ENCODE results near the gene SMARCAD1. TPM values are rescaled to one million over a fixed set of nuclear protein-coding genes. Genes with fewer than 3 reads are reported as not detected.

SMARCAD1 gene
- total RNA-seq, 1 donor from 2014 or later: 18.4 TPM

- Histone ChIP-seq H3K4me3 (ENCODE audit: low read depth, low read length) (no peak overlapping the region), H3K36me3 (ENCODE audit: control insufficient read depth, insufficient read depth, low read length) (no peaks in the 10 kb centered on the region), H3K27me3 (ENCODE audit: control insufficient read depth, insufficient read depth, low read length) (no peaks in the 10 kb centered on the region)
- peak; percentile 85 for DNase-seq (ENCODE audit: low read depth)
- TF ChIP-seq CTCF (IDR thresholded peaks at IDR 0.05; ENCODE audit: insufficient read depth, low read length, severe bottlenecking): no peak
- no peak for FAIRE-seq
Measured at GRCh38 chr4:94298725-94299252, 91.1 kb downstream of the SMARCAD1 start.

- Histone ChIP-seq H3K27me3 (ENCODE audit: control insufficient read depth, insufficient read depth, low read length) (peaks cover 1% of the 10 kb centered on the region), H3K4me3 (ENCODE audit: low read depth, low read length) (no peak overlapping the region), H3K36me3 (ENCODE audit: control insufficient read depth, insufficient read depth, low read length) (no peaks in the 10 kb centered on the region)
- no peak for DNase-seq (ENCODE audit: low read depth)
- no peak for TF ChIP-seq CTCF (IDR thresholded peaks at IDR 0.05; ENCODE audit: insufficient read depth, low read length, severe bottlenecking)
- no peak for FAIRE-seq
Measured at GRCh38 chr4:94302191-94302590, 94.5 kb downstream of the SMARCAD1 start.

DNA sequence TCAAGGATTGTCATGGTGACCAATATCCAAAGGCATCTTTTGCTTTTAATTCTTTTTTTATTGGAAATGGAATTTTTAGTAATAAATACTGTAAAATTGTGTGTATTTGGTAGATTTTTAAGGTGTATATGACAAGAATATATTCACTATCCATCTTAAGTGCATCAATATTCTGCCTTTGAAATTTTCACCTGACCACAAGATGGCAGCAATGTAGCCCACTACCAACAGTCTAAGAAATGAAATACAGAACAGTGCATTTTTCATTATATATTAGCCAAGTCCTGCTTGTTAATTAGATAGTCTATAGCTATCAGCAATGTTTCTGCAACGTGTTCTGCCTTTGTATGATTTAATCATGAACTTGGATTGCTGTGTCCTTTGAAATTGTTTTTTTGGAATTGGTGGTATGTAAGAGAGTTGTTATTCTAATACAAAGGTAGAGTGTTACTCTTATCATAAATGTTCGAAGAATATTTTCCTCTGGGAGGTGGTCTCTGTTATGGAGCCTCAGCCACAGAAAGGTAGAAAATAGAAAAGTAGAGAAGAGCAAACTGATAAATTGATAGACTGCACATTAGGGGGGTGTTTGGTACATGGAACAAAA, 96.8 kb downstream of the SMARCAD1 start:
- Histone ChIP-seq H3K27me3 (ENCODE audit: control insufficient read depth, insufficient read depth, low read length) (peaks cover 1% of the 10 kb centered on the region), H3K36me3 (ENCODE audit: control insufficient read depth, insufficient read depth, low read length) (no peaks in the 10 kb centered on the region), H3K4me3 (ENCODE audit: low read depth, low read length) (no peak overlapping the region)
- peak; percentile 46 for DNase-seq (ENCODE audit: low read depth)
- TF ChIP-seq CTCF (IDR thresholded peaks at IDR 0.05; ENCODE audit: insufficient read depth, low read length, severe bottlenecking): peak; percentile 32
- no peak for FAIRE-seq

- TF ChIP-seq CTCF (IDR thresholded peaks at IDR 0.05; ENCODE audit: insufficient read depth, low read length, severe bottlenecking): no peak
- Histone ChIP-seq H3K4me3 (ENCODE audit: low read depth, low read length) (no peak overlapping the region), H3K27me3 (ENCODE audit: control insufficient read depth, insufficient read depth, low read length) (peaks cover 1% of the 10 kb centered on the region), H3K36me3 (ENCODE audit: control insufficient read depth, insufficient read depth, low read length) (no peaks in the 10 kb centered on the region)
- DNase-seq (ENCODE audit: low read depth) (no peak), FAIRE-seq (no peak)
Measured at GRCh38 chr4:94305466-94306225, 98.0 kb downstream of the SMARCAD1 start.

DNA sequence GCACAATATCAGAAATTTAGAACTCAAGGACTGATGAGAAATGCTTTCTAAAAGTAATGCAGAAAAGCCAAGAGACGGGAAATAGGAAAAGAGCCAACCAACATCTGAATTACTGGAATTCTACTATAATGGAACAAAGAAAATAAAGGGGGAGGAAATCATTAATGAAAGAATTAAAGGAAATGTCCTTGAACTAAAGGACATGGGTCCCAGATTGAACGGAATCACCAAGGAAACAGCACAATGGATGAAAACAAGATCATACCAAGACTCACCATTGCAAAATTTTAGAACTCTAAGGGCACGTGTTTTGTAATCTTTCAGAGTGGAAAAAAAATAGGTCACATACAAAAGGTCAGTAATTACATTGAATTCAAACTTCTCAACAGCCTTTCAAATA, 99.0 kb downstream of the SMARCAD1 start:
- FAIRE-seq: no peak
- no peak for TF ChIP-seq CTCF (IDR thresholded peaks at IDR 0.05; ENCODE audit: insufficient read depth, low read length, severe bottlenecking)
- Histone ChIP-seq H3K4me3 (ENCODE audit: low read depth, low read length) (no peak overlapping the region), H3K36me3 (ENCODE audit: control insufficient read depth, insufficient read depth, low read length) (no peaks in the 10 kb centered on the region), H3K27me3 (ENCODE audit: control insufficient read depth, insufficient read depth, low read length) (peaks cover 1% of the 10 kb centered on the region)
- no peak for DNase-seq (ENCODE audit: low read depth)

Data from bronchial epithelial cell (primary cell).